Ascending aorta (tissue), 2 donors: ENCODE results near the gene BHLHE23. TPM values are rescaled to one million over a fixed set of nuclear protein-coding genes. Genes with fewer than 3 reads are reported as not detected.

ENCODE experiments used
- DNase-seq, 2 donors: peaks; one replicate each; pipeline ENCODE4 v3.0.0-alpha.2; 2019; ENCODE audit warnings: low spot score in 2 of 2
- H3K27ac ChIP-seq, 2 donors: fragments of 200-600 bp; sonication (generic); one replicate each; pipeline ENCODE4 v1.5.1; 2016 to 2017; ENCODE audit warnings: mild to moderate bottlenecking in 1 of 2
- H3K27me3 ChIP-seq: fragments of 200-600 bp; sonication (generic); one replicate; pipeline ENCODE4 v1.5.1; 2017
- H3K36me3 ChIP-seq, 2 donors: fragments of 200-600 bp; sonication (generic); one replicate each; pipeline ENCODE4 v1.5.1; 2016
- H3K4me1 ChIP-seq, 2 donors: fragments of 200-600 bp; sonication (generic); one replicate each; pipeline ENCODE4 v1.5.1; 2016 to 2017; ENCODE audit warnings: mild to moderate bottlenecking in 1 of 2
- H3K4me3 ChIP-seq, 2 donors: fragments of 200-600 bp; sonication (generic); one replicate each; pipeline ENCODE4 v1.5.1; 2016 to 2017; ENCODE audit warnings: mild to moderate bottlenecking in 1 of 2
- H3K9me3 ChIP-seq, 2 donors: fragments of 200-600 bp; sonication (generic); one replicate each; pipeline ENCODE4 v1.5.1; 2016
- CTCF ChIP-seq, 3 experiments: fragments of 200-600 bp in 2 of 3; fragments of 450-650 bp in 1 of 3; sonication (generic) in 2 of 3; IDR thresholded peaks; one replicate each; pipeline ENCODE4 v1.5.1; 2016 to 2019; ENCODE audit warnings: antibody characterized with exemption in 3 of 3, mild to moderate bottlenecking in 1 of 3, moderate library complexity in 1 of 3
- intact Hi-C: fragments of 100-400 bp; cut with DNase I; formaldehyde crosslinking; loops from one replicate; pipeline ENCODE4 v1.15.1; 2023
- total RNA-seq: library from RNA; depleted of rRNA; stranded (reverse); fragments of >200 nt; gene quantifications from one replicate; pipeline ENCODE4 v1.1.0, GENCODE V29; 2016

BHLHE23 gene
- total RNA-seq, 1 donor from 2014 or later: not detected

GRCh38 chr20:63052571-63053431, 46.0 kb upstream of the BHLHE23 start:
- no peak for DNase-seq
- Histone ChIP-seq H3K9me3 (no peaks in the 10 kb centered on the region), H3K4me3 (no peak overlapping the region), H3K36me3 (no peaks in the 10 kb centered on the region), H3K27ac (no peak overlapping the region), H3K27me3 (no peaks in the 10 kb centered on the region), H3K4me1 (peaks cover 0 to 5% of the 10 kb centered on the region in 2 donors)
- TF ChIP-seq CTCF (IDR thresholded peaks at IDR 0.05): no peak
- intact Hi-C loops: no loop called here

- no peaks in the 10 kb centered on the region for H3K36me3 ChIP-seq
- intact Hi-C loops: no loop called here
- no peaks in the 10 kb centered on the region for H3K9me3 ChIP-seq
- H3K4me1 ChIP-seq: peaks cover 0 to 5% of the 10 kb centered on the region in 2 donors
- no peaks in the 10 kb centered on the region for H3K27me3 ChIP-seq
- H3K27ac ChIP-seq: no peak overlapping the region
- no peak overlapping the region for H3K4me3 ChIP-seq
- no peak for TF ChIP-seq CTCF (IDR thresholded peaks at IDR 0.05)
- DNase-seq: no peak
These were observed 45.1 kb upstream of the BHLHE23 start for GRCh38 chr20:63051911-63052310.

- no peak overlapping the region for H3K4me3 ChIP-seq
- no peak for DNase-seq
- intact Hi-C loops: no loop called here
- H3K27me3 ChIP-seq: no peaks in the 10 kb centered on the region
- H3K36me3 ChIP-seq: no peaks in the 10 kb centered on the region
- no peak overlapping the region for H3K27ac ChIP-seq
- TF ChIP-seq CTCF (IDR thresholded peaks at IDR 0.05): no peak
- no peaks in the 10 kb centered on the region for H3K9me3 ChIP-seq
- H3K4me1 ChIP-seq: peaks cover 0 to under 1% of the 10 kb centered on the region in 2 donors
These were observed 44.6 kb upstream of the BHLHE23 start for GRCh38 chr20:63051186-63051860.

- TF ChIP-seq CTCF (IDR thresholded peaks at IDR 0.05): no peak
- intact Hi-C loops: no loop called here
- no peaks in the 10 kb centered on the region for H3K36me3 ChIP-seq
- H3K27me3 ChIP-seq: no peaks in the 10 kb centered on the region
- DNase-seq: no peak
- H3K27ac ChIP-seq: no peak overlapping the region
- H3K4me3 ChIP-seq: no peak overlapping the region
- no peaks in the 10 kb centered on the region for H3K4me1 ChIP-seq
- H3K9me3 ChIP-seq: no peaks in the 10 kb centered on the region
These were observed 43.6 kb upstream of the BHLHE23 start for GRCh38 chr20:63050406-63050805.

GRCh38 chr20:63049561-63050221, 42.9 kb upstream of the BHLHE23 start:
- no peaks in the 10 kb centered on the region for H3K36me3 ChIP-seq
- intact Hi-C loops: no loop called here
- DNase-seq: no peak
- H3K27ac ChIP-seq: no peak overlapping the region
- no peak for TF ChIP-seq CTCF (IDR thresholded peaks at IDR 0.05)
- no peaks in the 10 kb centered on the region for H3K4me1 ChIP-seq
- H3K4me3 ChIP-seq: no peak overlapping the region
- no peaks in the 10 kb centered on the region for H3K9me3 ChIP-seq
- no peaks in the 10 kb centered on the region for H3K27me3 ChIP-seq
